GM18526 (cell line): ENCODE results near the gene PICK1.

Source experiments
- POLR2A ChIP-seq: IDR thresholded peaks from 3 replicates; pipeline ENCODE4 v1.6.1; 2011; ENCODE audit not compliant: insufficient read length; ENCODE audit errors: extremely low read depth

PICK1 gene

GRCh38 chr22:38075105-38075825 lies 18.1 kb downstream of the PICK1 start:
- TF ChIP-seq POLR2A, result no peak

- no peak for TF ChIP-seq POLR2A
These were observed 18.8 kb downstream of the PICK1 start for GRCh38 chr22:38075961-38076360.

- TF ChIP-seq POLR2A, result no peak
These were observed 19.9 kb downstream of the PICK1 start for GRCh38 chr22:38077096-38077495.

- no peak for TF ChIP-seq POLR2A
These were observed 20.4 kb downstream of the PICK1 start for GRCh38 chr22:38077595-38077994.

GRCh38 chr22:38078046-38078840 lies 21.0 kb downstream of the PICK1 start:
- TF ChIP-seq POLR2A, result no peak

- TF ChIP-seq POLR2A, result no peak
These were observed 22.6 kb downstream of the PICK1 start for GRCh38 chr22:38079804-38080203.

- TF ChIP-seq POLR2A, result no peak
These were observed 23.3 kb downstream of the PICK1 start for GRCh38 chr22:38080474-38080849.

- TF ChIP-seq POLR2A, result no peak
These were observed 23.8 kb downstream of the PICK1 start for GRCh38 chr22:38080850-38081635.

- no peak for TF ChIP-seq POLR2A
These were observed 24.4 kb downstream of the PICK1 start for GRCh38 chr22:38081636-38081940.

- no peak for TF ChIP-seq POLR2A
These were observed 25.0 kb downstream of the PICK1 start for GRCh38 chr22:38081941-38082828.

GRCh38 chr22:38082986-38083710 lies 25.9 kb downstream of the PICK1 start:
- no peak for TF ChIP-seq POLR2A

- TF ChIP-seq POLR2A, result no peak
These were observed 26.9 kb downstream of the PICK1 start, which contains the start of gene SLC16A8 for GRCh38 chr22:38083931-38084631. Gene SLC16A8, minus strand, starts transcription at chr22:38084184. Its CDS starts 1,311 bp downstream, at chr22:38082873.

- TF ChIP-seq POLR2A, result no peak
These were observed 27.9 kb downstream of the PICK1 start for GRCh38 chr22:38085056-38085455.

GRCh38 chr22:38085501-38085900 lies 28.3 kb downstream of the PICK1 start:
- TF ChIP-seq POLR2A, result no peak
